IMR-90 (cell line): ENCODE data around the gene BLOC1S6. TPM values are rescaled to one million over a fixed set of nuclear protein-coding genes. Genes with fewer than 3 reads are reported as not detected.

Experiments
- BHLHE40 ChIP-seq: fragments of 150-350 bp; IDR thresholded peaks from 2 replicates; pipeline ENCODE4 v1.6.1; 2016; ENCODE audit warnings: mild to moderate bottlenecking, low read depth, low read length
- FOS ChIP-seq: fragments of 150-350 bp; IDR thresholded peaks from 2 replicates; pipeline ENCODE4 v1.6.1; 2016; ENCODE audit warnings: low read depth, low read length
- MAFK ChIP-seq: IDR thresholded peaks from 2 replicates; pipeline ENCODE4 v1.6.1; 2012; ENCODE audit warnings: low read depth, low read length, improper control_type of control experiment
- POLR2A ChIP-seq: IDR thresholded peaks from 2 replicates; pipeline ENCODE4 v1.6.1; 2012; ENCODE audit warnings: mild to moderate bottlenecking, low read depth, low read length
- RAD21 ChIP-seq: IDR thresholded peaks from 2 replicates; pipeline ENCODE4 v1.6.1; 2012; ENCODE audit warnings: low read length, improper control_type of control experiment
- RFX5 ChIP-seq: IDR thresholded peaks from 2 replicates; pipeline ENCODE4 v1.8.0; 2012; ENCODE audit warnings: low read depth, mild to moderate bottlenecking, low read length, moderate library complexity
- polyA plus RNA-seq, 3 experiments: library from polyadenylated mRNA; depleted of rRNA; stranded (reverse); fragments of >200 nt; gene quantifications; 2 replicates each; pipeline ENCODE4 v1.2.3, GENCODE V29; 2012; ENCODE audit warnings: low replicate concordance in 1 of 3
- total RNA-seq: library from RNA; depleted of rRNA; stranded (reverse); fragments of >200 nt; gene quantifications from 2 replicates; pipeline ENCODE4 v1.2.3, GENCODE V29; 2012
- TF ChIP-seq, protein P1 (sequence below): fragments of 150-350 bp; IDR thresholded peaks from 2 replicates; pipeline ENCODE4 v1.6.1; 2016; ENCODE audit warnings: low read depth, mild to moderate bottlenecking, low read length, moderate library complexity, borderline replicate concordance

Gene BLOC1S6
- total and polyA plus RNA-seq, 2 of the 4 experiments (the other 2 are of a cell fraction): 21.7 to 40.9 TPM

- TF ChIP-seq, protein P1, sequence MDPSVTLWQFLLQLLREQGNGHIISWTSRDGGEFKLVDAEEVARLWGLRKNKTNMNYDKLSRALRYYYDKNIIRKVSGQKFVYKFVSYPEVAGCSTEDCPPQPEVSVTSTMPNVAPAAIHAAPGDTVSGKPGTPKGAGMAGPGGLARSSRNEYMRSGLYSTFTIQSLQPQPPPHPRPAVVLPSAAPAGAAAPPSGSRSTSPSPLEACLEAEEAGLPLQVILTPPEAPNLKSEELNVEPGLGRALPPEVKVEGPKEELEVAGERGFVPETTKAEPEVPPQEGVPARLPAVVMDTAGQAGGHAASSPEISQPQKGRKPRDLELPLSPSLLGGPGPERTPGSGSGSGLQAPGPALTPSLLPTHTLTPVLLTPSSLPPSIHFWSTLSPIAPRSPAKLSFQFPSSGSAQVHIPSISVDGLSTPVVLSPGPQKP: no peak
- no peak for TF ChIP-seq POLR2A
- TF ChIP-seq MAFK: no peak
- TF ChIP-seq RAD21: no peak
- TF ChIP-seq BHLHE40: no peak
- TF ChIP-seq RFX5: no peak
- no peak for TF ChIP-seq FOS
Measured at GRCh38 chr15:45585069-45585791, 1.9 kb upstream of the BLOC1S6 start (continued).
